ENCODE results near the gene TLL1.

- TF ChIP-seq ZNF263 (CRISPR knock-in tag; IDR thresholded peaks at IDR 0.05; ENCODE audit: low read depth) (no peak), ZNF138 (CRISPR knock-in tag; conservative IDR thresholded peaks at IDR 0.05) (no peak), HMGXB4 (CRISPR knock-in tag; IDR thresholded peaks at IDR 0.05) (no peak), JUN (CRISPR knock-in tag; IDR thresholded peaks at IDR 0.05) (no peak)
- TF ChIP-seq, protein P1, sequence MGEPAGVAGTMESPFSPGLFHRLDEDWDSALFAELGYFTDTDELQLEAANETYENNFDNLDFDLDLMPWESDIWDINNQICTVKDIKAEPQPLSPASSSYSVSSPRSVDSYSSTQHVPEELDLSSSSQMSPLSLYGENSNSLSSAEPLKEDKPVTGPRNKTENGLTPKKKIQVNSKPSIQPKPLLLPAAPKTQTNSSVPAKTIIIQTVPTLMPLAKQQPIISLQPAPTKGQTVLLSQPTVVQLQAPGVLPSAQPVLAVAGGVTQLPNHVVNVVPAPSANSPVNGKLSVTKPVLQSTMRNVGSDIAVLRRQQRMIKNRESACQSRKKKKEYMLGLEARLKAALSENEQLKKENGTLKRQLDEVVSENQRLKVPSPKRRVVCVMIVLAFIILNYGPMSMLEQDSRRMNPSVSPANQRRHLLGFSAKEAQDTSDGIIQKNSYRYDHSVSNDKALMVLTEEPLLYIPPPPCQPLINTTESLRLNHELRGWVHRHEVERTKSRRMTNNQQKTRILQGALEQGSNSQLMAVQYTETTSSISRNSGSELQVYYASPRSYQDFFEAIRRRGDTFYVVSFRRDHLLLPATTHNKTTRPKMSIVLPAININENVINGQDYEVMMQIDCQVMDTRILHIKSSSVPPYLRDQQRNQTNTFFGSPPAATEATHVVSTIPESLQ (CRISPR knock-in tag; IDR thresholded peaks at IDR 0.05): no peak
- TF ChIP-seq, protein P2, sequence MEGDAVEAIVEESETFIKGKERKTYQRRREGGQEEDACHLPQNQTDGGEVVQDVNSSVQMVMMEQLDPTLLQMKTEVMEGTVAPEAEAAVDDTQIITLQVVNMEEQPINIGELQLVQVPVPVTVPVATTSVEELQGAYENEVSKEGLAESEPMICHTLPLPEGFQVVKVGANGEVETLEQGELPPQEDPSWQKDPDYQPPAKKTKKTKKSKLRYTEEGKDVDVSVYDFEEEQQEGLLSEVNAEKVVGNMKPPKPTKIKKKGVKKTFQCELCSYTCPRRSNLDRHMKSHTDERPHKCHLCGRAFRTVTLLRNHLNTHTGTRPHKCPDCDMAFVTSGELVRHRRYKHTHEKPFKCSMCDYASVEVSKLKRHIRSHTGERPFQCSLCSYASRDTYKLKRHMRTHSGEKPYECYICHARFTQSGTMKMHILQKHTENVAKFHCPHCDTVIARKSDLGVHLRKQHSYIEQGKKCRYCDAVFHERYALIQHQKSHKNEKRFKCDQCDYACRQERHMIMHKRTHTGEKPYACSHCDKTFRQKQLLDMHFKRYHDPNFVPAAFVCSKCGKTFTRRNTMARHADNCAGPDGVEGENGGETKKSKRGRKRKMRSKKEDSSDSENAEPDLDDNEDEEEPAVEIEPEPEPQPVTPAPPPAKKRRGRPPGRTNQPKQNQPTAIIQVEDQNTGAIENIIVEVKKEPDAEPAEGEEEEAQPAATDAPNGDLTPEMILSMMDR (IDR thresholded peaks at IDR 0.05): no peak
- TF ChIP-seq, protein P3, sequence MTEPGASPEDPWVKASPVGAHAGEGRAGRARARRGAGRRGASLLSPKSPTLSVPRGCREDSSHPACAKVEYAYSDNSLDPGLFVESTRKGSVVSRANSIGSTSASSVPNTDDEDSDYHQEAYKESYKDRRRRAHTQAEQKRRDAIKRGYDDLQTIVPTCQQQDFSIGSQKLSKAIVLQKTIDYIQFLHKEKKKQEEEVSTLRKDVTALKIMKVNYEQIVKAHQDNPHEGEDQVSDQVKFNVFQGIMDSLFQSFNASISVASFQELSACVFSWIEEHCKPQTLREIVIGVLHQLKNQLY (CRISPR knock-in tag; IDR thresholded peaks at IDR 0.05): no peak
- TF ChIP-seq, protein P4, sequence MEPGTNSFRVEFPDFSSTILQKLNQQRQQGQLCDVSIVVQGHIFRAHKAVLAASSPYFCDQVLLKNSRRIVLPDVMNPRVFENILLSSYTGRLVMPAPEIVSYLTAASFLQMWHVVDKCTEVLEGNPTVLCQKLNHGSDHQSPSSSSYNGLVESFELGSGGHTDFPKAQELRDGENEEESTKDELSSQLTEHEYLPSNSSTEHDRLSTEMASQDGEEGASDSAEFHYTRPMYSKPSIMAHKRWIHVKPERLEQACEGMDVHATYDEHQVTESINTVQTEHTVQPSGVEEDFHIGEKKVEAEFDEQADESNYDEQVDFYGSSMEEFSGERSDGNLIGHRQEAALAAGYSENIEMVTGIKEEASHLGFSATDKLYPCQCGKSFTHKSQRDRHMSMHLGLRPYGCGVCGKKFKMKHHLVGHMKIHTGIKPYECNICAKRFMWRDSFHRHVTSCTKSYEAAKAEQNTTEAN (CRISPR knock-in tag; IDR thresholded peaks at IDR 0.05): no peak
- TF ChIP-seq, protein P5, sequence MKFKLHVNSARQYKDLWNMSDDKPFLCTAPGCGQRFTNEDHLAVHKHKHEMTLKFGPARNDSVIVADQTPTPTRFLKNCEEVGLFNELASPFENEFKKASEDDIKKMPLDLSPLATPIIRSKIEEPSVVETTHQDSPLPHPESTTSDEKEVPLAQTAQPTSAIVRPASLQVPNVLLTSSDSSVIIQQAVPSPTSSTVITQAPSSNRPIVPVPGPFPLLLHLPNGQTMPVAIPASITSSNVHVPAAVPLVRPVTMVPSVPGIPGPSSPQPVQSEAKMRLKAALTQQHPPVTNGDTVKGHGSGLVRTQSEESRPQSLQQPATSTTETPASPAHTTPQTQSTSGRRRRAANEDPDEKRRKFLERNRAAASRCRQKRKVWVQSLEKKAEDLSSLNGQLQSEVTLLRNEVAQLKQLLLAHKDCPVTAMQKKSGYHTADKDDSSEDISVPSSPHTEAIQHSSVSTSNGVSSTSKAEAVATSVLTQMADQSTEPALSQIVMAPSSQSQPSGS (CRISPR knock-in tag; IDR thresholded peaks at IDR 0.05; ENCODE audit: borderline replicate concordance, low read depth): no peak
Measured at GRCh38 chr4:165965503-165965902, 92.5 kb downstream of the TLL1 start.

Measured in WTC11 (cell line).